H9 (cell line): ENCODE measurements around the gene REG1A. TPM values are rescaled to one million over a fixed set of nuclear protein-coding genes. Genes with fewer than 3 reads are reported as not detected.

Experiments used
- DNase-seq: peaks from one replicate; pipeline ENCODE4 v3.0.0-alpha.2; 2017
- H2AFZ ChIP-seq: one replicate; pipeline ENCODE4 v1.6.1; 2013; ENCODE audit warnings: mild to moderate bottlenecking, low read length, control low read depth, moderate library complexity
- H2AK5ac ChIP-seq: 2 replicates; pipeline ENCODE4 v1.6.1; 2013; ENCODE audit warnings: low read length, control low read depth, mixed read lengths; ENCODE audit not compliant: insufficient read length
- H2BK120ac ChIP-seq: one replicate; pipeline ENCODE4 v1.6.1; 2013; ENCODE audit warnings: low read depth, mild to moderate bottlenecking, low read length, control low read depth, inconsistent platforms; ENCODE audit not compliant: poor library complexity, severe bottlenecking
- H2BK12ac ChIP-seq: 2 replicates; pipeline ENCODE4 v1.6.1; 2013; ENCODE audit warnings: low read length, control low read depth, mixed read lengths, low read depth; ENCODE audit not compliant: insufficient read length
- H2BK15ac ChIP-seq: 2 replicates; pipeline ENCODE4 v1.6.1; 2013; ENCODE audit warnings: low read depth, low read length, control low read depth
- H2BK20ac ChIP-seq: one replicate; pipeline ENCODE4 v1.6.1; 2013; ENCODE audit warnings: low read depth, mild to moderate bottlenecking, low read length, control low read depth, inconsistent platforms; ENCODE audit not compliant: poor library complexity, severe bottlenecking
- H2BK5ac ChIP-seq: 2 replicates; pipeline ENCODE4 v1.6.1; 2013; ENCODE audit warnings: low read length, control low read depth, mixed read lengths; ENCODE audit not compliant: insufficient read length
- H3K14ac ChIP-seq: 2 replicates; pipeline ENCODE4 v1.6.1; 2013; ENCODE audit warnings: low read length, control low read depth; ENCODE audit not compliant: insufficient read depth
- H3K18ac ChIP-seq: 2 replicates; pipeline ENCODE4 v1.6.1; 2013; ENCODE audit warnings: low read depth, mild to moderate bottlenecking, mixed read lengths, low read length, control low read depth; ENCODE audit not compliant: insufficient read length
- H3K23ac ChIP-seq: 2 replicates; pipeline ENCODE4 v1.6.1; 2013; ENCODE audit warnings: low read length, control low read depth, mixed read lengths, low read depth; ENCODE audit not compliant: insufficient read length
- H3K23me2 ChIP-seq: 2 replicates; pipeline ENCODE4 v1.6.1; 2013; ENCODE audit warnings: low read depth, mild to moderate bottlenecking, mixed read lengths, low read length, control low read depth; ENCODE audit not compliant: insufficient read length, poor library complexity, severe bottlenecking
- H3K27ac ChIP-seq: 2 replicates; pipeline ENCODE4 v1.5.1; 2013; ENCODE audit warnings: low read length, control low read depth, mixed read lengths, low read depth; ENCODE audit not compliant: insufficient read length
- H3K27me3 ChIP-seq: 2 replicates; pipeline ENCODE4 v1.6.1; 2013; ENCODE audit warnings: low read length, control low read depth, inconsistent platforms; ENCODE audit not compliant: insufficient read depth
- H3K4ac ChIP-seq: 2 replicates; pipeline ENCODE4 v1.6.1; 2013; ENCODE audit warnings: low read depth, mild to moderate bottlenecking, control low read depth, inconsistent platforms, low read length, moderate library complexity
- H3K4me1 ChIP-seq: 2 replicates; pipeline ENCODE4 v1.6.1; 2013; ENCODE audit warnings: low read length, control low read depth, inconsistent platforms; ENCODE audit not compliant: insufficient read depth
- H3K4me2 ChIP-seq: 2 replicates; pipeline ENCODE4 v1.6.1; 2013; ENCODE audit warnings: low read length, control low read depth, mixed read lengths; ENCODE audit not compliant: insufficient read length, insufficient read depth
- H3K56ac ChIP-seq: 2 replicates; pipeline ENCODE4 v1.6.1; 2013; ENCODE audit warnings: low read depth, mild to moderate bottlenecking, mixed read lengths, low read length, control low read depth; ENCODE audit not compliant: insufficient read length
- H3K79me1 ChIP-seq: 2 replicates; pipeline ENCODE4 v1.6.1; 2013; ENCODE audit warnings: low read depth, mild to moderate bottlenecking, moderate library complexity, low read length, control low read depth, inconsistent platforms; ENCODE audit not compliant: insufficient read depth, poor library complexity, severe bottlenecking
- H3K79me2 ChIP-seq: 2 replicates; pipeline ENCODE4 v1.6.1; 2013; ENCODE audit warnings: low read length, control low read depth, inconsistent platforms; ENCODE audit not compliant: insufficient read depth
- H3K9ac ChIP-seq: 2 replicates; pipeline ENCODE4 v1.6.1; 2013; ENCODE audit warnings: low read length, control low read depth, mixed read lengths; ENCODE audit not compliant: insufficient read length; ENCODE audit errors: extremely low read depth
- H3K9me3 ChIP-seq: one replicate; pipeline ENCODE4 v1.6.1; 2013; ENCODE audit warnings: low read depth, low read length, inconsistent platforms; ENCODE audit not compliant: control insufficient read depth
- H3T11ph ChIP-seq: one replicate; pipeline ENCODE4 v1.6.1; 2013; ENCODE audit warnings: mild to moderate bottlenecking, low read length, control low read depth, inconsistent platforms
- H4K20me1 ChIP-seq: one replicate; pipeline ENCODE4 v1.6.1; 2013; ENCODE audit not compliant: control insufficient read depth, insufficient read length, insufficient read depth
- H4K5ac ChIP-seq: 2 replicates; pipeline ENCODE4 v1.6.1; 2013; ENCODE audit warnings: low read depth, mild to moderate bottlenecking, mixed read lengths, low read length, control low read depth; ENCODE audit not compliant: insufficient read length
- H4K8ac ChIP-seq: replicated peaks from 2 replicates; pipeline ENCODE4 v1.6.1; 2013; ENCODE audit warnings: low read length, control low read depth, mixed read lengths, low read depth; ENCODE audit not compliant: insufficient read length
- H4K91ac ChIP-seq: 2 replicates; pipeline ENCODE4 v1.6.1; 2013; ENCODE audit warnings: low read depth, mild to moderate bottlenecking, moderate library complexity, mixed read lengths, low read length, control low read depth; ENCODE audit not compliant: insufficient read length
- H3K27ac Mint-ChIP-seq, 3 experiments: 2 replicates in 2 of 3; 3 replicates in 1 of 3; pipeline ENCODE4 v1.8.0; 2020 to 2021; ENCODE audit warnings: mixed read lengths in 3 of 3, mild to moderate bottlenecking in 1 of 3, moderate library complexity in 1 of 3
- H3K27me3 Mint-ChIP-seq: 2 replicates; pipeline ENCODE4 v1.8.0; 2021; ENCODE audit warnings: low read depth, mild to moderate bottlenecking, moderate library complexity, mixed read lengths
- H3K36me3 Mint-ChIP-seq, 3 experiments: 2 replicates in 2 of 3; 3 replicates in 1 of 3; pipeline ENCODE4 v1.8.0; 2020 to 2021; ENCODE audit warnings: low read depth in 3 of 3, mixed read lengths in 3 of 3; ENCODE audit not compliant: insufficient read depth in 1 of 3
- H3K4me1 Mint-ChIP-seq, 2 experiments: 2 replicates each; pipeline ENCODE4 v1.8.0; 2020; ENCODE audit warnings: mixed read lengths in 2 of 2
- H3K4me3 Mint-ChIP-seq, 2 experiments: 2 replicates in 1 of 2; 3 replicates in 1 of 2; pipeline ENCODE4 v1.8.0; 2020 to 2021; ENCODE audit warnings: mild to moderate bottlenecking in 2 of 2, mixed read lengths in 2 of 2, moderate library complexity in 1 of 2
- H3K9me3 Mint-ChIP-seq, 2 experiments: 2 replicates in 1 of 2; 3 replicates in 1 of 2; pipeline ENCODE4 v1.8.0; 2020; ENCODE audit warnings: mild to moderate bottlenecking in 2 of 2, mixed read lengths in 2 of 2, moderate library complexity in 1 of 2
- WGBS: extraction: QIAGEN DNeasy Blood & Tissue Kit; methylation state at CpG from one replicate; pipeline ENCODE4 v1.1.7; 2013; ENCODE audit warnings: missing lambda C conversion rate, low lambda C conversion rate, mixed read lengths; ENCODE audit not compliant: insufficient read length; ENCODE audit errors: extremely low coverage; 5-methylcytosine and 5-hydroxymethylcytosine counted together
- total RNA-seq: library from RNA; stranded (reverse); gene quantifications from 2 replicates; pipeline ENCODE4 v1.2.1, GENCODE V29; 2021
- TF ChIP-seq, protein P1 (sequence below): fragments of 200-600 bp; sonication (generic); conservative IDR thresholded peaks from 3 replicates; pipeline ENCODE4 v1.8.0; 2021; ENCODE audit warnings: antibody characterized with exemption, mild to moderate bottlenecking

The REG1A gene
- total RNA-seq, 1 experiment from 2014 or later, result not detected

DNA sequence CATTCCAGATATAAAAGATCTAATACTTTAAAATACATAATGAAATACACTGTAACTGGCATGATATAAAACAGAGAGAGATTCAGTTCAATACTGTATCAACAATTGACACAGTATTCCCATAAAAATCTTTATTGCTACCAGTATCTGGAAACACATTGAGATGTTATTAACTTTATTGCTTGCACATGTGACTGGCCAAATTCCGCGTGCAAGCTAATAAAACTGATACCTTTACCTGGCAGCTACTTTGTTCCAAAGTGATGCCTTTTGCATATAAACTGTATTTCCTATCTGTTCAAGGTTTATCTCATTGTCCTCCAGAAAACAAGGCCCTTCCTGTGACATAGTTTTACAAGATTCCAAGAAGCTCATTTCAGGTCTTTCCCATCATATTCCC is 17.1 kb upstream of the REG1A start:
- no peak overlapping the region for H3K4ac ChIP-seq
- no peak overlapping the region for H3K4me3 Mint-ChIP-seq
- H3K79me1 ChIP-seq, result no peaks in the 10 kb centered on the region
- no peaks in the 10 kb centered on the region for H3K9me3 ChIP-seq
- H3T11ph ChIP-seq, result no peak overlapping the region
- H3K14ac ChIP-seq, result no peak overlapping the region
- H3K27me3 Mint-ChIP-seq, result no peaks in the 10 kb centered on the region
- no peaks in the 10 kb centered on the region for H3K27me3 ChIP-seq
- no peak overlapping the region for H2BK5ac ChIP-seq
- no CpG with 5 or more reads among the region's 2 CpGs for WGBS
- DNase-seq, result no peak
- no peak overlapping the region for H4K91ac ChIP-seq
- H2AFZ ChIP-seq, result no peak overlapping the region
- no peaks in the 10 kb centered on the region for H3K23me2 ChIP-seq
- H3K4me2 ChIP-seq, result no peak overlapping the region
- H4K8ac ChIP-seq, result no peak overlapping the region
- H3K79me2 ChIP-seq, result no peaks in the 10 kb centered on the region
- H3K36me3 Mint-ChIP-seq, result no peaks in the 10 kb centered on the region; a peak in 1 of 7 replicates
- no peak overlapping the region for H3K56ac ChIP-seq
- H3K4me1 ChIP-seq, result no peaks in the 10 kb centered on the region
- H3K23ac ChIP-seq, result no peak overlapping the region
- H4K20me1 ChIP-seq, result no peaks in the 10 kb centered on the region
- H3K27ac Mint-ChIP-seq, result no peak overlapping the region
- peaks cover 0 to 2% of the 10 kb centered on the region in 2 experiments; a peak in 1 of 4 replicates for H3K4me1 Mint-ChIP-seq
- H2BK15ac ChIP-seq, result no peak overlapping the region
- H2BK20ac ChIP-seq, result no peak overlapping the region
- H2BK12ac ChIP-seq, result no peak overlapping the region
- H3K18ac ChIP-seq, result no peak overlapping the region
- H3K27ac ChIP-seq, result no peak overlapping the region
- H2BK120ac ChIP-seq, result no peak overlapping the region
- H3K9me3 Mint-ChIP-seq, result peaks cover 10 to 11% of the 10 kb centered on the region in 2 experiments; a peak in 3 of 5 replicates
- TF ChIP-seq, protein P1, sequence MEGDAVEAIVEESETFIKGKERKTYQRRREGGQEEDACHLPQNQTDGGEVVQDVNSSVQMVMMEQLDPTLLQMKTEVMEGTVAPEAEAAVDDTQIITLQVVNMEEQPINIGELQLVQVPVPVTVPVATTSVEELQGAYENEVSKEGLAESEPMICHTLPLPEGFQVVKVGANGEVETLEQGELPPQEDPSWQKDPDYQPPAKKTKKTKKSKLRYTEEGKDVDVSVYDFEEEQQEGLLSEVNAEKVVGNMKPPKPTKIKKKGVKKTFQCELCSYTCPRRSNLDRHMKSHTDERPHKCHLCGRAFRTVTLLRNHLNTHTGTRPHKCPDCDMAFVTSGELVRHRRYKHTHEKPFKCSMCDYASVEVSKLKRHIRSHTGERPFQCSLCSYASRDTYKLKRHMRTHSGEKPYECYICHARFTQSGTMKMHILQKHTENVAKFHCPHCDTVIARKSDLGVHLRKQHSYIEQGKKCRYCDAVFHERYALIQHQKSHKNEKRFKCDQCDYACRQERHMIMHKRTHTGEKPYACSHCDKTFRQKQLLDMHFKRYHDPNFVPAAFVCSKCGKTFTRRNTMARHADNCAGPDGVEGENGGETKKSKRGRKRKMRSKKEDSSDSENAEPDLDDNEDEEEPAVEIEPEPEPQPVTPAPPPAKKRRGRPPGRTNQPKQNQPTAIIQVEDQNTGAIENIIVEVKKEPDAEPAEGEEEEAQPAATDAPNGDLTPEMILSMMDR, result no peak
- H3K9ac ChIP-seq, result no peak overlapping the region
- no peak overlapping the region for H2AK5ac ChIP-seq
- H4K5ac ChIP-seq, result no peak overlapping the region
